SU-DHL-6 (cell line): ENCODE data around the gene RAVER2.

Experiments used
- H2AFZ ChIP-seq: fragments of 200-600 bp; sonication (generic); 2 replicates; pipeline ENCODE4 v1.6.1; 2014; ENCODE audit warnings: low read depth, mild to moderate bottlenecking, moderate library complexity, mixed read lengths, antibody characterized with exemption, low read length; ENCODE audit not compliant: severe bottlenecking
- H3F3A ChIP-seq: fragments of 200-600 bp; shearing (Covaris generic); 2 replicates; pipeline ENCODE4 v1.6.0; 2016; ENCODE audit warnings: antibody characterized with exemption, mild to moderate bottlenecking; ENCODE audit not compliant: insufficient read depth
- H3K27ac ChIP-seq: fragments of 200-600 bp; sonication (generic); 2 replicates; pipeline ENCODE4 v1.5.1; 2016; ENCODE audit warnings: low read depth, mild to moderate bottlenecking, low read length, moderate library complexity, mixed read lengths
- H3K27me3 ChIP-seq: fragments of 200-600 bp; sonication (generic), shearing (Covaris generic); 2 replicates; pipeline ENCODE4 v1.6.0; 2014; ENCODE audit warnings: mild to moderate bottlenecking, low read length
- H3K36me3 ChIP-seq: fragments of 200-600 bp; sonication (generic); 2 replicates; pipeline ENCODE4 v1.6.1; 2014; ENCODE audit warnings: mild to moderate bottlenecking, low read length, mixed read lengths
- H3K4me2 ChIP-seq: fragments of 300-600, 200-600 bp; shearing (Covaris generic), sonication (generic); 2 replicates; pipeline ENCODE4 v1.6.0; 2014; ENCODE audit warnings: low read length, low read depth, mild to moderate bottlenecking; ENCODE audit not compliant: poor library complexity, severe bottlenecking
- H3K4me3 ChIP-seq: fragments of 200-600 bp; sonication (generic); 2 replicates; pipeline ENCODE4 v1.5.1; 2014; ENCODE audit warnings: antibody characterized with exemption, low read length, mild to moderate bottlenecking, mixed read lengths; ENCODE audit not compliant: insufficient read depth, poor library complexity, severe bottlenecking
- H3K79me2 ChIP-seq: fragments of 200-600 bp; sonication (generic); 2 replicates; pipeline ENCODE4 v1.6.1; 2014; ENCODE audit warnings: mild to moderate bottlenecking, low read length, moderate library complexity; ENCODE audit not compliant: insufficient read depth
- H3K9ac ChIP-seq: fragments of 200-600 bp; sonication (generic); 2 replicates; pipeline ENCODE4 v1.7.0; 2014; ENCODE audit warnings: mild to moderate bottlenecking, low read length
- H3K9me2 ChIP-seq: fragments of 200-600 bp; sonication (generic); replicated peaks from 2 replicates; pipeline ENCODE4 v1.6.1; 2014; ENCODE audit warnings: low read length; ENCODE audit not compliant: insufficient read depth
- H3K9me3 ChIP-seq: fragments of 200-600 bp; sonication (generic); 2 replicates; pipeline ENCODE4 v1.6.1; 2014; ENCODE audit warnings: low read length, mixed read lengths; ENCODE audit not compliant: insufficient read depth
- H4K20me1 ChIP-seq: fragments of 200-600 bp; sonication (generic); 2 replicates; pipeline ENCODE4 v1.6.1; 2014; ENCODE audit warnings: low read depth, mild to moderate bottlenecking, antibody characterized with exemption, low read length, moderate library complexity, mixed read lengths
- EZH2phosphoT487 ChIP-seq: fragments of 200-600 bp; sonication (generic), shearing (Covaris generic); conservative IDR thresholded peaks from 2 replicates; pipeline ENCODE4 v1.6.1; 2018; ENCODE audit warnings: mild to moderate bottlenecking, antibody characterized with exemption, low read length, moderate library complexity, mixed read lengths
- TF ChIP-seq, protein P1 (sequence below): fragments of 200-600 bp; sonication (generic); IDR thresholded peaks from one replicate; pipeline ENCODE4 v1.5.1; 2017; ENCODE audit warnings: antibody characterized with exemption, mild to moderate bottlenecking, low read length, moderate library complexity; ENCODE audit not compliant: insufficient read depth, poor library complexity, severe bottlenecking

Gene RAVER2

DNA sequence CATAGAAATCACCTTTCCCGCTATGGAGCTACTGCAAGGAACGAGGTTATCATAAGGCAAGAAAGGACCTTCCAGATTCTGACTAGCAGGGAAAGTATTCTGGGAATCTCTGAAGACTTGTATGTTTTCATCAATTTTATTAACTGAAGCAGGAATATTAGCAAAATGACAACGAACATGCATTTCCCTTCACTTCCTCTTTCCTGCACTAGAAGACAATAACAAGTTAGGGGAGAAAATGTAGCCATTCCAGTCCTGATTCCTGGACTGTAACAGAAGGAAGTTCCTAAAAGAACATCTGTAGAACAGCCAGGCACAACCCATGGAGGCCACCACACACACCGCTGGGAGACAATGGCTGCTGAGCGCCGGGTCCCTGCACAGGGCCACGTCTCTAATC lies 106.8 kb downstream of the RAVER2 start:
- Histone ChIP-seq H3K36me3 (no peaks in the 10 kb centered on the region), H3K4me2 (no peak overlapping the region), H2AFZ (no peak overlapping the region), H3K9me2 (no peaks in the 10 kb centered on the region), H3K79me2 (no peaks in the 10 kb centered on the region), H3K27ac (no peak overlapping the region), H3K27me3 (no peaks in the 10 kb centered on the region), H3K4me3 (no peak overlapping the region), H3K9ac (no peak overlapping the region), H4K20me1 (no peaks in the 10 kb centered on the region), H3F3A (no peaks in the 10 kb centered on the region), H3K9me3 (no peaks in the 10 kb centered on the region)
- TF ChIP-seq, protein P1, sequence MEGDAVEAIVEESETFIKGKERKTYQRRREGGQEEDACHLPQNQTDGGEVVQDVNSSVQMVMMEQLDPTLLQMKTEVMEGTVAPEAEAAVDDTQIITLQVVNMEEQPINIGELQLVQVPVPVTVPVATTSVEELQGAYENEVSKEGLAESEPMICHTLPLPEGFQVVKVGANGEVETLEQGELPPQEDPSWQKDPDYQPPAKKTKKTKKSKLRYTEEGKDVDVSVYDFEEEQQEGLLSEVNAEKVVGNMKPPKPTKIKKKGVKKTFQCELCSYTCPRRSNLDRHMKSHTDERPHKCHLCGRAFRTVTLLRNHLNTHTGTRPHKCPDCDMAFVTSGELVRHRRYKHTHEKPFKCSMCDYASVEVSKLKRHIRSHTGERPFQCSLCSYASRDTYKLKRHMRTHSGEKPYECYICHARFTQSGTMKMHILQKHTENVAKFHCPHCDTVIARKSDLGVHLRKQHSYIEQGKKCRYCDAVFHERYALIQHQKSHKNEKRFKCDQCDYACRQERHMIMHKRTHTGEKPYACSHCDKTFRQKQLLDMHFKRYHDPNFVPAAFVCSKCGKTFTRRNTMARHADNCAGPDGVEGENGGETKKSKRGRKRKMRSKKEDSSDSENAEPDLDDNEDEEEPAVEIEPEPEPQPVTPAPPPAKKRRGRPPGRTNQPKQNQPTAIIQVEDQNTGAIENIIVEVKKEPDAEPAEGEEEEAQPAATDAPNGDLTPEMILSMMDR, result no peak
- TF ChIP-seq EZH2phosphoT487, result no peak

DNA sequence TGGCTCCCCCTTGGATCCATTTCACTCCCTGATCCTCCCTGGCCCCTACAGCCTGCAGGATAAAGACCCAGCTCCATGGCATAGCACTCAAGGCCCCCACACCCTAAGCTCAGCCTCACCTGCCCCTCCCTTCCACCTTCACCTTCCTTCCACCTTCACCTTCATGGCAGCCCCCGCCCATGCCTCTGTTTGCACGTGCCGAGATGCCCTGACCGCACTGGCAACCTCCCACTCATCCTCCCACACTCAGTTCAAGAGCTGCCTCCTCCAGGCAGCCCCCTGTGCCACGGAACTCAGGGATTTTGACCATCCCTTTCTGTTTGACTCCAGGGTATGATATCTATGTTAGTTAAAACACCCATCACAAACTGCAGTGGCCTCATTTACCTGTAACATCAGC lies 109.8 kb downstream of the RAVER2 start:
- no peak overlapping the region for H3K4me2 ChIP-seq
- H3K36me3 ChIP-seq, result no peaks in the 10 kb centered on the region
- H4K20me1 ChIP-seq, result no peaks in the 10 kb centered on the region

DNA sequence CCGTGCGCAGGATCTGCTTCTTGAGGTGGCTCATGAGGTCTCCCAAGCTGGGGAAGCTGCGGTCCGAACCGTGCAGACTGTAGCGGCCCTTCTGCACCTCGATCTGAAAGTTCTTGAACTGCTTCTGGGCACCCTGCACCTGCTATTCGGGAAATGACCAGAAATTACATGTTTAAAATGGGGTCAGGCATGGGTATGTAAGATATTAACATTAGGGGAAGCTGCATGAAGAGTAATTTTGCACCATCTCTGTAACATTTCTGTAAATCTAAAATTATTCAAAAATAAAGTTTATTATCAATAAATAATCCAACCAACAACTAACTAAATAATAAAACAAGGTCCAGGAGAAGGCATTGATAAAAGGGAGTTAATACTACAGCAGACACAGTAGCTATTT lies 110.7 kb downstream of the RAVER2 start:
- Histone ChIP-seq H4K20me1 (no peaks in the 10 kb centered on the region), H2AFZ (no peak overlapping the region), H3K9ac (no peak overlapping the region), H3K27ac (no peak overlapping the region), H3K9me3 (no peaks in the 10 kb centered on the region), H3K4me3 (no peak overlapping the region), H3K27me3 (no peaks in the 10 kb centered on the region), H3F3A (no peaks in the 10 kb centered on the region), H3K79me2 (no peaks in the 10 kb centered on the region), H3K36me3 (no peaks in the 10 kb centered on the region), H3K9me2 (no peaks in the 10 kb centered on the region), H3K4me2 (no peak overlapping the region)
- TF ChIP-seq, protein P1, result no peak
- TF ChIP-seq EZH2phosphoT487, result no peak

More for the DNA sequence above, 109.8 kb downstream of the RAVER2 start:
- no peaks in the 10 kb centered on the region for H3K9me2 ChIP-seq
- H3F3A ChIP-seq, result no peaks in the 10 kb centered on the region
- H3K27me3 ChIP-seq, result no peaks in the 10 kb centered on the region
- no peaks in the 10 kb centered on the region for H3K9me3 ChIP-seq
- H3K4me3 ChIP-seq, result no peak overlapping the region
- no peak overlapping the region for H3K9ac ChIP-seq
- no peaks in the 10 kb centered on the region for H3K79me2 ChIP-seq
- no peak overlapping the region for H2AFZ ChIP-seq
- H3K27ac ChIP-seq, result no peak overlapping the region
- TF ChIP-seq, protein P1, result no peak
- no peak for TF ChIP-seq EZH2phosphoT487
